Activated naive CD8-positive, alpha-beta T cell treated with anti-CD3 and anti-CD28 coated beads, Interleukin-2, amount 50 U/mL, for 16 hours (primary cell): ENCODE results near the gene PBX3.
"Not testable (repeated sequence)": the region's sequence is repeated elsewhere in the genome, so short reads cannot be mapped to it uniquely, and the experiment has no call there.

ENCODE experiments used
- DNase-seq: peaks from one replicate; pipeline ENCODE4 v3.0.0-alpha.2; 2020; ENCODE audit warnings: low read depth, low spot score

Gene PBX3

GRCh38 chr9:125822902-125823301 is 75.7 kb downstream of the PBX3 start:
- no peak for DNase-seq

DNA sequence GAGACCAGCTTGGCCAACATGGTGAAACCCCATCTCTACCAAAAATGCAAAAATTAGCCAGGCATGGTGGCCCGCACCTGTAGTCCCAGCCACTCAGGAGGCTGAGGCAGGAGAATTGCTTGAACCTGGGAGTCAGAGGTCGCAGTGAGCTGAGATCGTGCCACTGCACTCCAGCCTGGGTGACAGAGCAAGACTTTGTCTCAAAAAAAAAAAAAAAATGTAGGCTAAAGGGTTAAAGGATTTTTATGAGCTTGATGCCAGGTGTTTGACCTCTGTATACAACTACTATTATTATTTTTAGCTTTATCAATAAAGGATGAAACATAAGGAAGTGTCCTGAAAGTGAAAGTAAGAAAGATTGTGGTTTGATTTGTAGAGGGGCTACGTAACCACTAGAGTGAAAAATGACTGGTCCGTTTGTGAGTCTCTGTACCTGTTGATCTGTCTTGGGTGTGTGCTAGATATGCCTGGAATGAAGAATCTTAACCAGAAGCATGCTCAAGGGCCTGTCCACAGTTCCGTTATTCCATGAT is 76.8 kb downstream of the PBX3 start:
- not testable (repeated sequence) for DNase-seq

DNA sequence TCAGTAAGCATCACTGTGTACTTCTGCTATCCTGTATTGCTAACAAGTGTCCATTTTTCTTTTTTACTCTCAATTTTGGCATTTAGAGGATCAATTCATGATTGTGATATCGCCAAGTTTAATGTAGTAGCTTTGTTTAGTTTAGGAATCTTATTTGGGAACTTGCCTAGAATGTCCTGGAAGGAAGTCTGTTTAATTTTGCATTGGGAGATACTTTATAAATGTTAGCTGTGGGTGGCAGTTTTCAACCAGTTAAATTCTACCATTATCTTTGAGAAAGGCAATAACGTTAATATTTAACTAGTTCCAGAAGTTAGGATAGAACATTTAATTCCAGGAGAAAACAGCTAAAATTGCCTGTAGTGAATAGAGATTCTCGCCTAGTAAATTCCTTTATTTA is 78.6 kb downstream of the PBX3 start:
- no peak for DNase-seq

DNA sequence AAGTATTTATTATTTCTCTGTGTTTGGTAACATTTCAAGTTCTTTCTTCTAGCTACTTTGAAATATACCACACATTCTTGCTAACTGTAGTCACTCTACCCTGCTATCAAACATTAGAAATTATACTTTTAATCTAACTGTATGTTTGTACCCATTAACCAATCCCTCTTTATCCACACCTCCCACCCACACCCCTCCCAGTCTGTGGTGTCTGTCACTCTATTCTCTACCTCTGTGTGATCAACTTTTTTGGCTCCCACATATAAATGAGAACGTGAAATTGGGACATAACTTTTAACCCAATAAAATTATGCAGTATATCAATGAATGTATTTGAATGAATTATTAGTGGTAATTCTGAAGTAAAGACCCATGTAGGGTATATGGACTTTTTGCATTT is 79.7 kb downstream of the PBX3 start:
- DNase-seq: no peak

- no peak for DNase-seq
These were observed 82.6 kb downstream of the PBX3 start for GRCh38 chr9:125829743-125830142.

DNA sequence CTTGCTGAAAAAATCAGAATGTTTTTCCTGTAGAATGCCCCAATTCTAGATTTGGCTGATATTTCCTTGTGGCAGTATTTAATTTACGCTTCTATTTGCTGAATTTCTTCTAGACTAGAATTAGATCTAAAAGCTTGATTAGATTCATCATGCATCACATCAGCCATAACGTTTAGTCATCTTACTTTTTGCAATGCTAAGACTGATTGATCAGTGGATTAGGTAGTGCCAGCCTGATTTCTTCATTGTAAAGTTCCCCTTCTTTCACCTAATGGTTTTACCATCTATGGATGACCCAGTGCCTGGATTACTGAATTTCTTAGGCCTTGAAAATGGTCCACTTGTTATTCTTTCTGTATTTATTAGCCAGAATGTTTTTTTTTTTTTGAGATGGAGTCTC is 83.9 kb downstream of the PBX3 start:
- DNase-seq: no peak

DNA sequence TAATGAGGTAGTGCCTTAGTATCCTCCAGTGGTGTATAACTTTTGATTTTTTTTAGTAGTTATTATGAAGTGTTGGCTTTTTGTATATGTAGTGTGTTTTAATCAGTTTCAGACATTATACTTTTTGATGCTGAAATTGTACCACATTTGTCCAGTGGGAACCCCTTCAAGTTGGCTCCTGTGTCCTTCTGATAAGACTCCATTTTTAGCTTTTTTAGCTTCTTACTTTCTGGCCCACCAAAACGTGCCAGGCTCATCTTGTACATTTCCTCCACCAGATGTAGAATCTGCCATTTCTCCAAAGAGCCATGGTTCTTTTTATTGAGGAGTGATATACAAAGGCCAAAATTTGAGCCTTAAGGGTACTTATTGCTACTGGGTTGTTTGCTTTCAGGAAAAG is 84.4 kb downstream of the PBX3 start:
- no peak for DNase-seq

DNA sequence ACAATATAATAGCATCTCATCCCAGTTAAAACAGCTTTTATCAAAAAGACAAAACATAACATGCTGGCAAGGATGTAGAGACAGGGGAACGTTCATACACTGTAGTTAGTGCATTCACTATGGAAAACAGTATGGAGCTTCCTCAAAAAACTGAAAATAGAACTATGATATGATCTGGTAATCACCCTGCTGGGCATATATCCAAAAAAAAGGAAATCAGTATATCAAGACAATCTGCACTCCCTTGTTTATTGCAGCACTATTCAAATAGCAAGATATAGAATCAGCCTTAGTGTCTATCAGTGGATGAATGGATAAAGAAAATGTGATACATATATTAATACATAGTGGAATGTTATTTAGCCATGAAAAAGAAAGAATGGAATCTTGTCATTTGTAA is 88.5 kb downstream of the PBX3 start:
- no peak for DNase-seq

- no peak for DNase-seq
These were observed 92.1 kb downstream of the PBX3 start for GRCh38 chr9:125839317-125839716.

DNA sequence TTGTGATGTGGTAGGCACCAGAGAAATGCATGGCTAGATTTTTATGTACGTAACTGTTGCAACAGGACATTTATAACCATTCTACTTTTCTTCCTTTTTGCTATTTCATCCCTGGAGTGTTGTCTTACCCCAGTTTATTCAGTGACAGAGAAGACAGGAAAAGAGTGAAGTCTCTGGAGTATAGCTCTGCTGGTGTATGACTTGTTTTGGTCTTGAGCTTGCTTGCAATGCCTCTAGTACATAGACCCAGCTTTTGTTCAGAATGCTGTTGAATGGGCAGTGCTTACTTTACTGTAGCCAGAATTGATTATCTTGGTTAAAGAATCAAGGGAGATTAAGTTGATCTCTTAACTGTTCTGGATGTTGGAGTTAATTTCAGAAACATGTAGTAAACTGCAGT is 94.3 kb downstream of the PBX3 start:
- DNase-seq: no peak

DNA sequence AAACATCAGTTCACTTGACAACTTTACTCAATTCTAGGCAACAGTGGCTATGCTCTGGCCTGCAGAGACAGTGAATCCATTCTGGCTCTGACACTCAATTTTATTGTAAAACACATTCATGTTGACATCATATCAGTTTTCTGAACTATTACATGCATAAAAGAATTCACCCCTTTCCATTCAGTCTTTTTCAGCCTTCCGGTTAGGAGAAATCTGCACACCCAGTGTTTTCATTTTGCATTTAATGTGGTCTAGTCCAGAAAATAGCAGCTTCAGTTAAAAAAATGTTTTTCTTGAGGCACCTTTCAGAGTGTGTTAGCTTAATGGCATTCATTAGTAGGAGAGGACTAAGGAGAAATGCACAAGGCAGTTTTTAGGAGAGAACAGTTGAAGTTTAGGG is 95.1 kb downstream of the PBX3 start:
- no peak for DNase-seq

DNA sequence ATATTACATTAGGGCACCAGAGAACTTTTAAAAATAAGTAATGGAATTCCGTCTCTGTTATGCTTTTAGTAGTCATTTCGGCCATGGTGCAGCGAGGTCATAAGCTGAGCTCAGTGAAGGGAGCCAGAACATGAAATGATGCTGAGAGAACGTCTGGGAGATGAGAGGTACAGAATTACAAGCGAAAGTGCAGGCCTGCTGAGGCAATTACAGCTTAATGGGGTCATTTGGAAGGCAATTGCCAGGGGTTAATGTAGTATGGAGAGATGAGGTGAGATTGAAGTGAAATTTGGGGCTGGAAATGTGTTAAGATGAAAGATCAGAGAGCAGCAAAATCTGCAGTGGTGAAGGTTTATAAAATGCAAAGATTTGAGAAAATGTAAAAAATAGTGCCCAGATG is 96.5 kb downstream of the PBX3 start:
- no peak for DNase-seq

DNA sequence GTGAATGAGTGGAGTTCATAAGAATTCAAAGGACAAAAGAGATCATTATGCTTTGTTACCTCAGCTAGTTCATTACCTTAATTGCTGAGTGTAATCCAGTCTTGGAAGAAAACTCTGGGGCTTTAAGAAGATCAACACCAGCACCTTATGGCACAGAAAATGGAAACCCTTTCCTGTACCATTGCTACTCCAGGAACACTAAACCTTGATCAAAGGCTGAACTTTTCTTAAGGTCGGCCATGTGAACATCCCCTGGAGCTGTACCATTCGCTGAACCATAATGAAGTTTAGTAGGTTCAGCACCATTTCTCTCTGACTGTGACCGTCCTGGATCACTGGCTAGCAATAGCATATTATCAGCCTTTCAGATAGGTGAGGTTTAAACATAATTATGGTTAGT is 97.4 kb downstream of the PBX3 start:
- DNase-seq: no peak

- DNase-seq: no peak
These were observed 98.2 kb downstream of the PBX3 start for GRCh38 chr9:125845271-125845808.

GRCh38 chr9:125847735-125848134 is 100.6 kb downstream of the PBX3 start:
- DNase-seq: no peak

DNA sequence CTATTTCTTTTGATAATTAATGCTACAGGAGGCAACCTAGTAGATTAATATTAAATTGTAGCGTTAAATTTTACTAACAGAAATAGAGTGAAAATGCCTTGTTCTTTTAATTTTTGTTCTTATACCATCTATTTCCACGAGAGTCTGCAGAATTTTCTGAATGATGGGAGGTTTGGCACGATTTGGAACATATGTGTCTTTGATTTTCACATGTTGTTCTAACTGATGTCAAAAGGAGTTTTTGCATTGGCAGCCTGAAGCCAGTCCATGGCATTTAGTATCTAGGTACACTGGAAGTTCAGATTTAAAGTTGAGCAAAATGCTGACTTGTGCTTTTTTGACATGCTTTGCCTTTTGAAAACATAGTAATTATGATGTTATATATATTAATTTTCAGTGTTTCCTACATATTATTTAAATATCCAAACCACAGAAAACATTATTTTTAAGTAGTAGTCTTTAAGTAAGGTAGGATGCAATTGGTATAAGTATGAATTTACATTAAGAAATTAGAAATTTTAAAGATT is 103.0 kb downstream of the PBX3 start:
- DNase-seq: no peak

GRCh38 chr9:125850763-125851162 is 103.6 kb downstream of the PBX3 start:
- no peak for DNase-seq

GRCh38 chr9:125851979-125852378 is 104.8 kb downstream of the PBX3 start:
- DNase-seq: no peak

DNA sequence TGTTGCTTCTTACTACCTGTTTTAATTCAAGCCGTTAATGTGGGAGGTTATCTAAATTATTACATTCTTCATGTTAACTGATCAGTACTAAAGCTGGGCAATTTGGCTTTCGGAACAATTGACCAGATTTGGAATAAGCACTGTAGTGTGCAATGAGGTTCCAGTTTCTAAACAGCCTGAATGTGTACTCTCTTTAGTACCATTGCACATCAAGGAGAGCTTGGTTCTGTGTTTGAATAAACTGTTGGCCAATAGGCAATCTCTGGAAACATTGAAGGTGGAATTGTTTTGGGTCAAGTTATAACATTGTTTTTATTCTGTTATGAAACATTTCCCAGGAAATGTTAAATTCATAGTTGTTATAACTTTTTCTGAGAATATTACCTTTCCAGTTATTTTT is 105.2 kb downstream of the PBX3 start:
- no peak for DNase-seq

DNA sequence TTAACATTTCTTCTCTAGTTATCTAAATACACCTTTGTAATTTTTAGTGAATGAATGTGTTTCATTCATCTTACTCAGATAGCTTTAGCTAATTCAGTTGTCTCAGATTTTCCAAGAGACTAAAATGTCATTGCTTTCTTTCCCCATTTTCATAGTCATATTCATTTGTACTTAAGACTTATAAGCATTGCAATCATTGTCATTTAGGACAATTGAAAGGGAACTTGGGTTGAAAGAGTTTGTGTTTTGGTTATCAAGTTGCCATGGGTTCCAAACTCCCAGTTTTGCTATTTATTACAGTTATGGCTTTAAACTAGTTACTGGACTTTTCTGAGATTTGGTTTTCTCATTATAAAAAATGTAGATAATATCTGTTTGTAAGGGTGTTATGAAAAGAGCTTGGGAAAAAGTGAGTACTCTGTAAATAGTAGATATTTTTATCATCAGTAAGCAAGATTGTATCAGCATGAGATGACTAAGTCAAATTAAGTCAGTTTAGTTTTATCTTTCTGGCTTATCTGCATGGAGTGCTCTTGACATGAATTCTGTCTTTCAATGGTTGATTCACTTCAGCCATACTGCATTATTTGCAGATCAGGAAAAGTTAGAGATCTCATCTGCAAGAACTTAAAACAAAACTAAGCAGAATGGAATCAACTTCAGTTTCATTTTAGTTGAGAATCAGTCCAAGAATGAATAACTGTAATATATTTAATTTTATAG is 107.5 kb downstream of the PBX3 start:
- DNase-seq: no peak

DNA sequence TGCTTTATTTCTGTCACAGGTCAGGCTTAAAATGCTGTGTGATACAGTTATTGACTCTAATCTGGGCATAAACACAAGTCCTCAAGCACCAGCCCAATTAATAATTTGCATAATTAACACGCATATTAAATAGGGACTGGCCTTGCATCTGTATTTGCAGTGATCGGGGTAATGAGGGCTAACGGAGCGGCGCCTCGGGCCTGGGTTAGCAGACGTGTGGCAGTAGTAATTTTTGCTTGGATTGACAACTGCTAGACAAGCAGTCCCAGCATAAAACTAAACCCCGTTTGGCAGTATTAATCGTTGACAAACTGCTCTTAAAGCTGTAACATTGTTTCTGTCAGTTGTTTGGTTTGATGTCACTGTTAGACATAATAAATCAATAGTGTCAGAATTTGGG is 109.2 kb downstream of the PBX3 start:
- no peak for DNase-seq

DNA sequence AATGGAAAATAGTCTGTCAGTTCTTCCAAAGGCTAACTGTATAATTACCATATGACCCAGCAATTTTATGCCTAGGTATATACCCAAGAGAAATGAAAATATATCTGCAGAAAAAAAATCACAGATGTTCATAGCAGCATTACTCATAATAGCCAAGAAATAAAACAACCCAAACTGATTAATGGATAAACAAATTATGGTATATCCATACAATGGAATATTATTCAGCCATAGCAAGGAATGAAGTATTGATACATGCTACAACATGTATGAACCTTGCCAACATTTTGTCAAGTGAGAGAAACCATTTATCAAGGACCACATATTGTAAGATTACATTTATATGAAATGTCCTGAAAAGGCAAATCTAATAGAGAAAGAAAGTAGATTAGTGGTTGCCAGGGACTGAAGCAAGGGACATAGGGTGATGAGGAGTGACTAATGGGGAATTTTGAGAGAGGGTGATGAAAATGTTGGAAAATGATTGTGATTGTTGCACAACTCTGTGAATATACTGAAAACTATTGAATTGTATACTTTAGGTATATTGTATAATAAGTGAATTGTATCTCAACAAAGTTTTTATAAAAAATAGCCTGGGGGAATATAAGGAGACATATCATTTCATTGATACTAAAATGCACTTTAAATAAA is 114.4 kb downstream of the PBX3 start:
- DNase-seq: no peak

DNA sequence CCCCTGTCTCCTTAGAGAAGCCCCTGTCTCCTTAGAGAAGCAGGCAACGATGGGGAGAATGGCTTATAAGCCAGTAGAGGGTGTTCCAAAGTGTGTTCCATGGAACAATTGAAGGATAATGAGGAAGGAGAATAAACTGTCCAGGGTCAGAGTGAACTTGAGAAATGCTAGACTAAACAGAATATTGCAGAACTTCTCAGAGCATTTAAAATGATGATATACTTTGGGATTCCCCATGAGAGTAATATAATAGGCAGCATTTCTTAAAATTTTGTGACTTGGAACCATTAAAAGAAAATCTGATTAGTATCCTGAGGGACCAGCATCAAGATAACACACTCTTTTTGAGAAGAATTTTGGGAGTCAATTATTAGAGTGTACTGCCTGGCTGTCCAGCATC is 116.8 kb downstream of the PBX3 start:
- DNase-seq: no peak
